ENCODE results near the gene OLA1.
"Not testable (repeated sequence)": the region's sequence is repeated elsewhere in the genome, so short reads cannot be mapped to it uniquely, and the experiment has no call there.

- TF ChIP-seq EZH2 (IDR thresholded peaks at IDR 0.05); POLR2AphosphoS5 (IDR thresholded peaks at IDR 0.05; ENCODE audit: borderline replicate concordance, low read depth, low read length): not testable (repeated sequence)
Observed at GRCh38 chr2:174245628-174246027, 2.7 kb downstream of the OLA1 start.

All from SK-N-MC (cell line).